ENCODE data around the gene BRK1.
A peak's percentile ranks its signal among the peaks of the same experiment; 100 is the strongest.
"Not testable (repeated sequence)": the region's sequence is repeated elsewhere in the genome, so short reads cannot be mapped to it uniquely, and the experiment has no call there.

BRK1 gene

GRCh38 chr3:10160346-10160745, 44.9 kb downstream of the BRK1 start:
- TF ChIP-seq ZNF274 (IDR thresholded peaks at IDR 0.05; ENCODE audit: low read depth, low read length) = no peak
- H3K4me3 ChIP-seq (ENCODE audit: low read length) = no peak overlapping the region

GRCh38 chr3:10160925-10161324, 45.5 kb downstream of the BRK1 start:
- no peak overlapping the region for H3K4me3 ChIP-seq (ENCODE audit: low read length)
- TF ChIP-seq ZNF274 (IDR thresholded peaks at IDR 0.05; ENCODE audit: low read depth, low read length) = no peak

- H3K4me3 ChIP-seq (ENCODE audit: low read length) = no peak overlapping the region
- no peak for TF ChIP-seq ZNF274 (IDR thresholded peaks at IDR 0.05; ENCODE audit: low read depth, low read length)
Observed at GRCh38 chr3:10162185-10162584, 46.7 kb downstream of the BRK1 start.

GRCh38 chr3:10164201-10164545, 48.7 kb downstream of the BRK1 start:
- H3K4me3 ChIP-seq (ENCODE audit: low read length) = peak overlapping the region; percentile 56; the same call in 1 of the 2 replicates

GRCh38 chr3:10164546-10165393, 49.3 kb downstream of the BRK1 start, which contains the start of gene IRAK2:
Gene IRAK2, plus strand, starts transcription at chr3:10164919. Its CDS starts 36 bp downstream, at chr3:10164955.
- TF ChIP-seq ZNF274 (IDR thresholded peaks at IDR 0.05; ENCODE audit: low read depth, low read length) = no peak
- H3K4me3 ChIP-seq (ENCODE audit: low read length) = peak within 1 kb of the TSS; percentile 63

DNA sequence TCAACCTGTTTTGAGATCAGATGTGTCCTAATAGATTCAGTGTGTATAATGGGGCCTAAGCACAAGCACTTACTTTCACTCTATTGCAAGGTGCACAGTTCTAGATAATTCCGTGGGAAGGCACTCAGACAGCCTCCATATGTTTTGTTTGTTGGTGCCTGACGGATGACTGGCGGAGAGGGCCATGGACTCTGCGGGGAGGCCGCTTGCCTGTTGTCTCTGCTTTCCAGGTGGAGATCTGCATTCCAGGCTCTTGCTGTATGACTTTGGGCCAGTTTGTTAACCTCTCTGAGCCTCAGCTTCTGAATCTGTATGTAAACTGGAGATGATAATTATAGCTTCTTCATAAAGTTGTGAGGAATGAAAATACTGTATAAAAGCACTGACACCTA, 50.7 kb downstream of the BRK1 start:
- no peak overlapping the region for H3K4me3 ChIP-seq (ENCODE audit: low read length)
- no peak for TF ChIP-seq ZNF274 (IDR thresholded peaks at IDR 0.05; ENCODE audit: low read depth, low read length)

- TF ChIP-seq ZNF274 (IDR thresholded peaks at IDR 0.05; ENCODE audit: low read depth, low read length) = no peak
- H3K4me3 ChIP-seq (ENCODE audit: low read length) = no peak overlapping the region
Observed at GRCh38 chr3:10169000-10169496, 53.6 kb downstream of the BRK1 start.

GRCh38 chr3:10170915-10171478, 55.5 kb downstream of the BRK1 start:
- no peak overlapping the region for H3K4me3 ChIP-seq (ENCODE audit: low read length)
- TF ChIP-seq ZNF274 (IDR thresholded peaks at IDR 0.05; ENCODE audit: low read depth, low read length) = no peak

GRCh38 chr3:10173095-10173925, 57.8 kb downstream of the BRK1 start:
- H3K4me3 ChIP-seq (ENCODE audit: low read length) = no peak overlapping the region
- no peak for TF ChIP-seq ZNF274 (IDR thresholded peaks at IDR 0.05; ENCODE audit: low read depth, low read length)

- H3K4me3 ChIP-seq (ENCODE audit: low read length) = no peak overlapping the region
- no peak for TF ChIP-seq ZNF274 (IDR thresholded peaks at IDR 0.05; ENCODE audit: low read depth, low read length)
Observed at GRCh38 chr3:10173926-10174435, 58.5 kb downstream of the BRK1 start.

DNA sequence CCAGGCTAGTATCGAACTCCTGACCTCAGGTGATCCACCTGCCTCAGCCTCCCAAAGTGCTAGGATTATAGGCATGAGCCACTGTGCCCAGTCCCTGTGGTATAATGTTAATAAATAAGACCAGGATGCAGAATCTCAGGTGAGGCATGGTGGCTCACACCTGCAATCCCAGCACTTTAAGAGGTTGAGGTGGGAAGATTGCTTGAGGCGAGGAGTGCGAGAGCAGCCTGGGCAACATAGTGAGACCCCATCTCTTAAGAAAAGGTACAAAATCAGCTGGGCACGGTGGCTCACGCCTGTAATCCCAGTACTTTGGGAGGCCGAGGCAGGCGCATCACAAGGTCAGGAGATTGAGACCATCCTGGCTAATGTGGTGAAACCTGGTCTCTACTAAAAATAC, 59.9 kb downstream of the BRK1 start:
- not testable (repeated sequence) for H3K4me3 ChIP-seq (ENCODE audit: low read length)

DNA sequence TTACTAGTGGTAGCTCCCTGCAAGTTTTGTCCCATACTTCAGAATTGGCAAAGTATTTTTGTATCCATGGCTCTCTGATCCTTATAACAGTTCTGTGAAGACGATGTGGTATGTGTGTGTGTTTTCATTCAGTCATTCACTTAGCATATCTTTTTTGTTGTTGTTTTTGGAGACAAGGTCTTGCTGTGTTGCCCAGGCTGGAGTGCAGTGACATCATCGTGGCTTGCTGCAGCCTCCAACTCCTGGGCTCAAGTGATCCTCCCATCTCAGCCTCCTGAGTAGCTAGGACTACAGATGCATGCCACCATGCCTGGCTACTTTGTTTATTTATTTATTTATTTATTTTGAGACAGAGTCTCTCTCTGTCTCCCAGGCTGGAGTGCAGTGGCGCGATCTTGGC, 60.7 kb downstream of the BRK1 start:
- not testable (repeated sequence) for H3K4me3 ChIP-seq (ENCODE audit: low read length)
